ENCODE data around the gene TESK1. TPM values are rescaled to one million over a fixed set of nuclear protein-coding genes. Genes with fewer than 3 reads are reported as not detected.
A peak's percentile ranks its signal among the peaks of the same experiment; 100 is the strongest.
"Not testable (repeated sequence)": the region's sequence is repeated elsewhere in the genome, so short reads cannot be mapped to it uniquely, and the experiment has no call there.

TESK1 gene
- polyA plus RNA-seq, 2 of the 4 experiments (the other 2 are of a cell fraction) = 16.5 to 33.0 TPM

- 91% methylated on average over 22 of the region's 31 CpGs for WGBS (ENCODE audit: missing lambda C conversion rate)
- Histone ChIP-seq H3K4me2 (no peak overlapping the region), H3K9me3 (no peaks in the 10 kb centered on the region), H3K4me1 (peaks cover 11% of the 10 kb centered on the region), H3K27ac (no peak overlapping the region), H3K4me3 (no peak overlapping the region)
- TF ChIP-seq ZNF302 (CRISPR knock-in tag; IDR thresholded peaks at IDR 0.05) (no peak), MAZ (IDR thresholded peaks at IDR 0.05; ENCODE audit: borderline replicate concordance, low read depth, low read length) (no peak)
- FAIRE-seq (no peak), DNase-seq (ENCODE audit: low read depth in 1 of 2, low spot score in 1 of 2) (no peak), ATAC-seq (no peak)
- POLR2A ChIA-PET = no interaction called here
- CTCF ChIA-PET = interaction anchor here (1.2 to 4.2 kb wide), 5 partner anchors 18 to 48 kb away, joined by 4 to 15 read pairs (median 6); partner anchors contain the start of genes CCDC107 and RMRP
Observed at GRCh38 chr9:35609001-35609819, 4.1 kb downstream of the TESK1 start.

GRCh38 chr9:35609820-35610163 is 4.7 kb downstream of the TESK1 start:
- Histone ChIP-seq H3K9me3 (no peaks in the 10 kb centered on the region), H3K27ac (no peak overlapping the region), H3K4me2 (no peak overlapping the region), H3K4me3 (no peak overlapping the region), H3K4me1 (peaks cover 11% of the 10 kb centered on the region)
- ChIA-PET CTCF (interaction anchor here (1.2 to 4.2 kb wide), 5 partner anchors 10 to 92 kb away, joined by 3 to 22 read pairs (median 7); partner anchors contain the start of genes CCDC107 and RMRP), POLR2A (no interaction called here)
- 87% methylated on average over 13 of the region's 13 CpGs for WGBS (ENCODE audit: missing lambda C conversion rate)
- FAIRE-seq (no peak), ATAC-seq (no peak), DNase-seq (ENCODE audit: low read depth in 1 of 2, low spot score in 1 of 2) (no peak)
- TF ChIP-seq RAD21 (conservative IDR thresholded peaks at IDR 0.05 in 1 of 2, IDR thresholded peaks at IDR 0.05 in 1 of 2) (no peak), EHMT2 (IDR thresholded peaks at IDR 0.05; ENCODE audit: low read depth) (no peak)

- CTCF ChIA-PET = interaction anchor here (0.7 to 4.2 kb wide), 23 partner anchors 9 to 179 kb away, joined by 3 to 30 read pairs (median 4); partner anchors contain the start of genes CA9, CCDC107 and RMRP
- peaks cover 8% of the 10 kb centered on the region for H3K4me1 ChIP-seq
- POLR2A ChIA-PET = no interaction called here
- no peak overlapping the region for H3K4me2 ChIP-seq
- peak; percentile 53 to 64 for DNase-seq (ENCODE audit: low read depth in 1 of 2, low spot score in 1 of 2)
- H3K27ac ChIP-seq = no peak overlapping the region
- H3K4me3 ChIP-seq = no peak overlapping the region
- peak; percentile 74 to 87 for ATAC-seq
- no peak for FAIRE-seq
- TF ChIP-seq USF2 (IDR thresholded peaks at IDR 0.05) (no peak), FOXS1 (CRISPR knock-in tag; IDR thresholded peaks at IDR 0.05) (no peak), RAD21 (conservative IDR thresholded peaks at IDR 0.05 in 1 of 2, IDR thresholded peaks at IDR 0.05 in 1 of 2) (peak in 1 of 2 experiments; percentile 35; a peak in 1 of 5 replicates), ATOH8 (CRISPR knock-in tag; IDR thresholded peaks at IDR 0.05; ENCODE audit: low read depth) (no peak), EHMT2 (IDR thresholded peaks at IDR 0.05; ENCODE audit: low read depth) (no peak), ZFP36 (IDR thresholded peaks at IDR 0.05; ENCODE audit: borderline replicate concordance, partially characterized antibody) (no peak), BHLHE40 (IDR thresholded peaks at IDR 0.05; ENCODE audit: low read depth, low read length) (no peak), E2F6 (IDR thresholded peaks at IDR 0.05; ENCODE audit: borderline replicate concordance, low read depth) (no peak), REST (IDR thresholded peaks at IDR 0.05) (no peak), MAFK (IDR thresholded peaks at IDR 0.05; ENCODE audit: partially characterized antibody) (no peak), HOXA7 (CRISPR knock-in tag; IDR thresholded peaks at IDR 0.05) (no peak), CTCF (IDR thresholded peaks at IDR 0.05) (peak; percentile 61), MAX (IDR thresholded peaks at IDR 0.05) (0 out of 2 replicates have a peak, but pooled peaks have one; percentile 14), ZNF302 (CRISPR knock-in tag; IDR thresholded peaks at IDR 0.05) (no peak), CBX8 (IDR thresholded peaks at IDR 0.05) (no peak)
- WGBS (ENCODE audit: missing lambda C conversion rate) = 22% methylated on average over 8 of the region's 8 CpGs
- no peaks in the 10 kb centered on the region for H3K9me3 ChIP-seq
Observed at GRCh38 chr9:35611230-35611797, 6.3 kb downstream of the TESK1 start.

- ChIA-PET POLR2A (interaction anchor here (0.9 kb wide), 1 partner anchor 8 kb away, joined by 3 read pairs; no protein-coding TSS in a partner anchor), CTCF (interaction anchor here (0.6 to 4.2 kb wide), 15 partner anchors 8 to 178 kb away, joined by 3 to 30 read pairs (median 6); partner anchors contain the start of genes CCDC107 and RMRP)
- H3K4me2 ChIP-seq; H3K4me3 ChIP-seq; H3K9me3 ChIP-seq; DNase-seq (ENCODE audit: low read depth in 1 of 2, low spot score in 1 of 2); ATAC-seq; FAIRE-seq; H3K27ac ChIP-seq; H3K4me1 ChIP-seq: not testable (repeated sequence)
- 84% methylated on average over 4 of the region's 4 CpGs for WGBS (ENCODE audit: missing lambda C conversion rate)
Observed at GRCh38 chr9:35612066-35612465, 7.0 kb downstream of the TESK1 start.

Measured in A549 (cell line).